ENCODE data around the gene TIPIN. TPM values are rescaled to one million over a fixed set of nuclear protein-coding genes. Genes with fewer than 3 reads are reported as not detected.

Gene TIPIN
- total RNA-seq, 1 donor from 2014 or later = 5.8 TPM

- Mint-ChIP-seq H3K36me3 (ENCODE audit: unreplicated experiment) (no peaks in the 10 kb centered on the region), H3K27ac (ENCODE audit: unreplicated experiment) (no peak overlapping the region), H3K27me3 (ENCODE audit: unreplicated experiment) (peaks cover 2% of the 10 kb centered on the region), H3K4me1 (ENCODE audit: low read depth, unreplicated experiment) (peaks cover 26% of the 10 kb centered on the region), H3K9me3 (ENCODE audit: unreplicated experiment) (no peaks in the 10 kb centered on the region), H3K4me3 (ENCODE audit: unreplicated experiment) (no peak overlapping the region)
- no peak for DNase-seq
- no peak for TF ChIP-seq CTCF (IDR thresholded peaks at IDR 0.05; ENCODE audit: partially characterized antibody, unreplicated experiment)
Observed at GRCh38 chr15:66404122-66404521, 47.6 kb upstream of the TIPIN start.

GRCh38 chr15:66403323-66403722 is 46.8 kb upstream of the TIPIN start:
- no peak for TF ChIP-seq CTCF (IDR thresholded peaks at IDR 0.05; ENCODE audit: partially characterized antibody, unreplicated experiment)
- Mint-ChIP-seq H3K27ac (ENCODE audit: unreplicated experiment) (no peak overlapping the region), H3K4me1 (ENCODE audit: low read depth, unreplicated experiment) (peaks cover 18% of the 10 kb centered on the region), H3K36me3 (ENCODE audit: unreplicated experiment) (no peaks in the 10 kb centered on the region), H3K4me3 (ENCODE audit: unreplicated experiment) (no peak overlapping the region), H3K9me3 (ENCODE audit: unreplicated experiment) (no peaks in the 10 kb centered on the region), H3K27me3 (ENCODE audit: unreplicated experiment) (peaks cover 2% of the 10 kb centered on the region)
- DNase-seq = no peak

GRCh38 chr15:66402761-66403284 is 46.3 kb upstream of the TIPIN start:
- H3K27ac Mint-ChIP-seq (ENCODE audit: unreplicated experiment) = no peak overlapping the region
- H3K36me3 Mint-ChIP-seq (ENCODE audit: unreplicated experiment) = no peaks in the 10 kb centered on the region
- H3K27me3 Mint-ChIP-seq (ENCODE audit: unreplicated experiment) = peaks cover 2% of the 10 kb centered on the region
- no peaks in the 10 kb centered on the region for H3K9me3 Mint-ChIP-seq (ENCODE audit: unreplicated experiment)
- H3K4me3 Mint-ChIP-seq (ENCODE audit: unreplicated experiment) = no peak overlapping the region
- TF ChIP-seq CTCF (IDR thresholded peaks at IDR 0.05; ENCODE audit: partially characterized antibody, unreplicated experiment) = no peak
- peaks cover 14% of the 10 kb centered on the region for H3K4me1 Mint-ChIP-seq (ENCODE audit: low read depth, unreplicated experiment)
- DNase-seq = no peak

- no peak for DNase-seq
- no peak overlapping the region for H3K4me3 Mint-ChIP-seq (ENCODE audit: unreplicated experiment)
- no peak for TF ChIP-seq CTCF (IDR thresholded peaks at IDR 0.05; ENCODE audit: partially characterized antibody, unreplicated experiment)
- peaks cover 2% of the 10 kb centered on the region for H3K27me3 Mint-ChIP-seq (ENCODE audit: unreplicated experiment)
- no peak overlapping the region for H3K27ac Mint-ChIP-seq (ENCODE audit: unreplicated experiment)
- H3K4me1 Mint-ChIP-seq (ENCODE audit: low read depth, unreplicated experiment) = peaks cover 12% of the 10 kb centered on the region
- no peaks in the 10 kb centered on the region for H3K36me3 Mint-ChIP-seq (ENCODE audit: unreplicated experiment)
- H3K9me3 Mint-ChIP-seq (ENCODE audit: unreplicated experiment) = no peaks in the 10 kb centered on the region
Observed at GRCh38 chr15:66401130-66402021, 44.9 kb upstream of the TIPIN start.

GRCh38 chr15:66400351-66400774 is 43.9 kb upstream of the TIPIN start:
- no peak for DNase-seq
- Mint-ChIP-seq H3K36me3 (ENCODE audit: unreplicated experiment) (no peaks in the 10 kb centered on the region), H3K4me3 (ENCODE audit: unreplicated experiment) (no peak overlapping the region), H3K9me3 (ENCODE audit: unreplicated experiment) (no peaks in the 10 kb centered on the region), H3K27me3 (ENCODE audit: unreplicated experiment) (peaks cover 2% of the 10 kb centered on the region), H3K27ac (ENCODE audit: unreplicated experiment) (no peak overlapping the region), H3K4me1 (ENCODE audit: low read depth, unreplicated experiment) (peaks cover 11% of the 10 kb centered on the region)
- TF ChIP-seq CTCF (IDR thresholded peaks at IDR 0.05; ENCODE audit: partially characterized antibody, unreplicated experiment) = no peak

All from glutamatergic neuron (in vitro differentiated cells).